Motor neuron (in vitro differentiated cells): Measurements from ENCODE around the gene CCDC12. TPM values are rescaled to one million over a fixed set of nuclear protein-coding genes. Genes with fewer than 3 reads are reported as not detected.

Experiments used
- ATAC-seq, 8 experiments: fragments of 200-7000 bp; cut with Tn5 transposase; replicated peaks in 6 of 8; 2 replicates each; pipeline ENCODE4 v1.8.0; 2021; ENCODE audit warnings: mild to moderate bottlenecking in 8 of 8, moderate library complexity in 8 of 8
- H3K27ac ChIP-seq, 2 donors: fragments of 250-450 bp; sonication (Bioruptor Pico); 2 replicates each; pipeline ENCODE4 v1.9.0; 2021; ENCODE audit warnings: antibody characterized with exemption in 2 of 2, mild to moderate bottlenecking in 2 of 2, moderate library complexity in 1 of 2
- H3K4me1 ChIP-seq, 2 donors: fragments of 250-450 bp; sonication (Bioruptor Pico); replicated peaks in 1 of 2; 2 replicates each; pipeline ENCODE4 v1.6.1; 2021; ENCODE audit warnings: antibody characterized with exemption in 2 of 2, mild to moderate bottlenecking in 2 of 2, moderate library complexity in 1 of 2
- H3K4me3 ChIP-seq, 5 donors: fragments of 250-450 bp; sonication (Bioruptor Pico); 2 replicates each; pipeline ENCODE4 v1.9.0; 2021; ENCODE audit warnings: antibody characterized with exemption in 5 of 5, mild to moderate bottlenecking in 5 of 5, moderate library complexity in 4 of 5
- WGBS, 10 experiments: fragments of 450-650 bp; shearing (Covaris generic); methylation state at CpG; one replicate each; pipeline ENCODE4 v1.0.0; 2022; 5-methylcytosine and 5-hydroxymethylcytosine counted together
- in situ Hi-C, 9 experiments: fragments of 400-800 bp; cut with MboI; loops; one replicate each; pipeline ENCODE4 v1.15.0; 2021; ENCODE audit warnings: low sequenced_read_pairs in 9 of 9, low pct_unique_long_range_greater_than_20kb in 2 of 9; ENCODE audit not compliant: unreplicated experiment in 9 of 9
- total RNA-seq, 8 experiments: library from RNA; unstranded; fragments of 300-600 nt; gene quantifications; 2 replicates each; pipeline versions ENCODE4 v1.2.3 to v1.2.4, GENCODE V29; 2022

The CCDC12 gene
- total RNA-seq, 8 experiments from 2014 or later, result 47.1 to 65.4 (median 53.0) TPM

DNA sequence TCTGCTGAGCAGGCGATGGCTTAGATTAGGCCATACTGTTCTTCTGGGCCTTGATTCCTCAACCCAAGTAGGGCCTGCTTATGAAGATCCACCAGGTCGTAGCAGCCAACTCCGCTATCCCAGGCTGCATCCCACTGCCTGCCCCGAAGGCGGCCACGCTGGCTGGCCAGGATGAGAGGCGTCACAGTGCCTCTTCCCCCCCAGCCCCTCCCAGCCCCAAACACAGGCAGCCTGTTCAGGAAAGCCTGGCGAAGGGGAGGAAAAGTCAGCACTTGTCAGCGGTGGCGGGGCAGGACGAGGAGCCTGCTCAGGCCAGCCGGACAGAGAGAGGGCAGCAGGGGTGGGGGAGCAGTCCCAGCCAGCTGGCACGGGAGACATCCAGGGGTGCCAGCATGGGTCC, 87.8 kb downstream of the CCDC12 start:
- in situ Hi-C loops, result loop anchor here in 6 of 9 experiments (10.0 to 25.0 kb wide), 2 partner anchors 174 to 176 kb away; partner anchors contain the start of genes PRSS50 (in 6 of the 6) and TMIE (in 5 of the 6)
- 52 to 88% (median 75%) methylated on average over 1 to 6 of the region's 13 CpGs; no CpG with 5 or more reads in 5 of the 10 experiments for WGBS, 10 experiments
- Histone ChIP-seq H3K4me1 (peaks cover 23 to 30% of the 10 kb centered on the region in 2 donors), H3K27ac (no peak overlapping the region), H3K4me3 (no peak overlapping the region)
- no peak for ATAC-seq

DNA sequence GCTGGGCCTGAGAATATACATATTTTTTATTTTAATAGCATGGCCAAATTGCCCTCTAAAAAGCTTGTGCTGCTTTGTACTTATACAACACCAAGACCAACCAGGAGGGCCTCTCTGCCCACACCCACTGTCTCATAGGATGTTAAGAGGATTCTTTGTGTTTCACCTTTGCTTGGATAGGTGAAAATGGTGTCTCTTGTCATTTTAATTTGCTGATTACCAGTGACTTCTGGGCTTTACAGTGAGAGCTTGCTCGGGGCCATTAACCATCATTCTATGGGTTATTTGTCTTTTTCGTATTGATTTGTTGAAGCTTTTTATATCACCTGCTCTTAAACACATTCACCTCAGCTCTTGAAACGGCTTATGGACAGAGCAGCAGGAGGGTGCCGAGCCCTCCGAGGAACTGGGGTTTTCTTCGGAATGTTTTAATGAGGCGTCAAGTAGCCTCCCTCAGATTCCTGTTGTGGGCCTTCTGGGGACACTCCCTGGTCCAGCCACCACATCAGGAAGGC, 88.5 kb downstream of the CCDC12 start:
- in situ Hi-C loops, result loop anchor here in 6 of 9 experiments (10.0 to 25.0 kb wide), 2 partner anchors 173 to 176 kb away; partner anchors contain the start of genes PRSS50 (in 6 of the 6) and TMIE (in 5 of the 6)
- no peak overlapping the region for H3K27ac ChIP-seq
- H3K4me3 ChIP-seq, result no peak overlapping the region
- peaks cover 25 to 32% of the 10 kb centered on the region in 2 donors for H3K4me1 ChIP-seq
- 33 to 92% (median 56%) methylated on average over 1 to 6 of the region's 7 CpGs; no CpG with 5 or more reads in 3 of the 10 experiments for WGBS, 10 experiments
- no peak for ATAC-seq

DNA sequence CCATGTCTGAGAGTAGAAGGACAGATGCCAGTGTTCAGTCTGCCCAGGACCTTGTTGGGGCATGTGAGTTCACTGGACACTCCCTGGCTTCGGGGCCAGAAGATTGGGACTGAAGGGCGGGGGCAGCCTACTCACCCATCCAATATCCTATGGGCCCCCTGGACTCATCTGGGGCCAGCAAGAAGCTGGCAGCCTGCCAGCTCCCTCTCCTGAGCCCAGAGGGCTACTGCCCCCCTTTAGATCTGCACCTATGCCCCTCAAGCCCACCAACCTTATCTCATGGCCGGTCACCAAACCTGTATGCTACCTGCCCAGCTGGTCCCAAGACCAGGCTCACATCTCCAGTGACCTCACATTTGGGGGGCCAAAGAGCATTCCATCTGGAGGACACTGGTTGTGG, 90.9 kb downstream of the CCDC12 start:
- H3K27ac ChIP-seq, result no peak overlapping the region
- no peak overlapping the region for H3K4me3 ChIP-seq
- in situ Hi-C loops, result loop anchor here in 6 of 9 experiments (10.0 to 25.0 kb wide), 2 partner anchors 171 to 173 kb away; partner anchors contain the start of genes PRSS50 (in 6 of the 6) and TMIE (in 5 of the 6)
- H3K4me1 ChIP-seq, result peaks cover 19% of the 10 kb centered on the region in 2 donors
- ATAC-seq, result no peak
- WGBS, 10 experiments, result 80 to 100% methylated on average over 1 to 2 of the region's 3 CpGs; no CpG with 5 or more reads in 8 of the 10 experiments

DNA sequence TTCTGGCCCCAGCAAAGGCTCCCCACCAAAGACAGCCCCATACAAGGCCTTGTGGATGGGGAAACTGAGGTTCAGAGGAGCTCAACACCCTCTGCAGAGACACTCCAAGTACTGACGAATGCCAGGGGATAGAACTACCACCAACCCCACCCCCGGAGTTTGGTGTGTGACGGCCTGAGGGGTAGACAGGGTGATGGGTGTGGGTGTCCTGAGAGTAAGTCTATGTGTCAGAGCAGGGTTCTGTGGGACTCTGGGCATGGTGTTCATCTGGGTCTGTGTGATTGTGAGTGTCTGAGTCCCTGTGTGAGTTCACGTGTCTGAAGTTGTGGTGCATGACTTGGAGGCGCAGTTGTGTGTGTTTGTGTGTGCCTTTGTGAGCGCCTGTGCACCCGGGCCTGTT, 91.6 kb downstream of the CCDC12 start:
- H3K27ac ChIP-seq, result no peak overlapping the region
- in situ Hi-C loops, result loop anchor here in 6 of 9 experiments (10.0 to 25.0 kb wide), 2 partner anchors 170 to 173 kb away; partner anchors contain the start of genes PRSS50 (in 6 of the 6) and TMIE (in 5 of the 6)
- H3K4me3 ChIP-seq, result no peak overlapping the region
- WGBS, 10 experiments, result 40 to 90% (median 79%) methylated on average over 1 to 7 of the region's 7 CpGs; no CpG with 5 or more reads in 4 of the 10 experiments
- no peak for ATAC-seq
- H3K4me1 ChIP-seq, result peaks cover 19% of the 10 kb centered on the region in 2 donors

DNA sequence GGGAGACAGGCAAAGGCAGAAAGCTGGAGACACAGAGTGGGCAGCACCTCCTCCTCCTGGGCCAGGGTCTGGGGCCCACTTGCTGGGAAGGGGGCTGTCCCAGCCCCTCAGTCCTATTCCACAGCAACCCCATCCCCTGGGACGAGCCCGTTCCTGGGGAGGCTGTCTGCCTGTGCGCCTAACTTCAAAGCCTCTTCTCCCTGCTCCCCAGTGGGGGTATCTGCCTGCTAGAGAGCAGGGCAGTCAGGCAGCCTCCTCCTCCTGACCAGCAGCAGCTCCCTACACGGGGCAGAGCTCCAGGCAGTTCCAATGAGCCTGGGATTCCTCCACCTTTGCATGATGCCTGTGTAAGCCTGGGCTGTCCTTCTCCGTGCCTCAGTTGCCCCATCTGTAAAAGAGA, 92.1 kb downstream of the CCDC12 start:
- H3K4me3 ChIP-seq, result no peak overlapping the region
- H3K4me1 ChIP-seq, result peaks cover 19% of the 10 kb centered on the region in 2 donors
- WGBS, 10 experiments, result 0 to 55% (median 32%) methylated on average over 1 to 3 of the region's 5 CpGs; no CpG with 5 or more reads in 6 of the 10 experiments
- no peak for ATAC-seq
- no peak overlapping the region for H3K27ac ChIP-seq
- in situ Hi-C loops, result loop anchor here in 6 of 9 experiments (10.0 to 25.0 kb wide), 2 partner anchors 170 to 172 kb away; partner anchors contain the start of genes PRSS50 (in 6 of the 6) and TMIE (in 5 of the 6)

DNA sequence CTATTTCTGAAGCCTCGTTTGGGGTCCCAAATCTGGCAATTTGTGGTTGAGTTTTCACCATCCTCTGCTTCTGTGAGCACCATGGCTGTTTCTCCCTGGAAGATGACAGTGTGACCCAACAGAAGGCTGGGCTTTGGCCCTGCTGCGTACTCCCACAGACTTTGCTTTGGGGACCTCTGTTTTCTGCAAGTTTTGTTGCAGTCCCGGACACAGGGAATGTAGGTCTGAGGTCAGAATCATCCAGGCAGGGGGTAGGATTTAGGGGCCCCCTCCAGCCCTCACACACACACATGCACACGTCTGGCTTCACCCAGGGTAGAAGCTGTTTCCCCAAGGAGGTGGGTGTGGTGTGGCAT, 92.7 kb downstream of the CCDC12 start:
- in situ Hi-C loops, result loop anchor here in 6 of 9 experiments (10.0 to 25.0 kb wide), 2 partner anchors 169 to 172 kb away; partner anchors contain the start of genes PRSS50 (in 6 of the 6) and TMIE (in 5 of the 6)
- Histone ChIP-seq H3K27ac (no peak overlapping the region), H3K4me3 (peak overlapping the region in 4 of 5 donors; percentile 36 to 50 (median 39)), H3K4me1 (peaks cover 19% of the 10 kb centered on the region in 2 donors)
- 0 to 67% (median 0%) methylated on average over 1 to 2 of the region's 4 CpGs; no CpG with 5 or more reads in 5 of the 10 experiments for WGBS, 10 experiments
- ATAC-seq, result no peak

DNA sequence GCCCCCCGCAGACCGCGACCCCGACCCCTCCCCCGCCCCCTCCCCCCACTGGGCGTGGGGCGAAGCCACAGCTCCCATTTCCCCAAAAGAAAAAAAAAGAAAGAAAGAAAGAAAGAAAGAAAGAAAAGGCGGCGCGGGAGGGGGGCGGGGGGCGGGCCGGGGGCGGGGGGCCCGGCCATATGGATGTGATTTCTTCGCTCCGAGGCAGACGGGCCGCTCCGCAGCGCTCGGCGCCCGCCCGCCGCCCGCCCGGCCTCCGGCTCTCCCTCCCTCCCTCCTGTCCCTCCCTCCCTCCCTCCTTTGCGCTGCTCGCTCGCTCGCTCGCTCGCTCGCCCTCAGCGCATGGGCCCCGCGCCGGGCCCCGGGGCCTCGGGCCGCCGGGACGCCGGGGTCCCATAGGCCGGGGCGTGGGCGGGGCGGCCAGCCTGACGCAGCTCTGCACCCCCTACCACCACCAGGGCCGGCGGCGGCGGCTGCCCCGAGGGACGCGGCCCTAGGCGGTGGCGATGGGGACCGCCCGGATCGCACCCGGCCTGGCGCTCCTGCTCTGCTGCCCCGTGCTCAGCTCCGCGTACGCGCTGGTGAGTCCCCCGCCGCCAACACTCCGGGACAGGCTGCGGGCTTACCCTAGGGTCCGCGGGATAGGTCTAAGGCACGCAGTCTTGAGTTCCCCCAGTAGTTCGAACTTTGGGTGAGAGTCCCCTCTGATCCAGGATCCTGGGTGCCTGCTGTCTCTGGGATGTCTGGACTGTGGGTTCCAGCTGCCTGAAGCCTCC, 93.3 kb downstream of the CCDC12 start:
- no peak overlapping the region for H3K27ac ChIP-seq
- in situ Hi-C loops, result loop anchor here in 6 of 9 experiments (10.0 to 25.0 kb wide), 2 partner anchors 168 to 171 kb away; partner anchors contain the start of genes PRSS50 (in 6 of the 6) and TMIE (in 5 of the 6)
- peaks cover 17 to 18% of the 10 kb centered on the region in 2 donors for H3K4me1 ChIP-seq
- peak overlapping the region; percentile 36 to 50 (median 40) for H3K4me3 ChIP-seq
- WGBS, 10 experiments, result 7% methylated on average over 3 of the region's 78 CpGs; no CpG with 5 or more reads in 9 of the 10 experiments
- ATAC-seq, result peak; percentile 29 to 50 (median 46)

DNA sequence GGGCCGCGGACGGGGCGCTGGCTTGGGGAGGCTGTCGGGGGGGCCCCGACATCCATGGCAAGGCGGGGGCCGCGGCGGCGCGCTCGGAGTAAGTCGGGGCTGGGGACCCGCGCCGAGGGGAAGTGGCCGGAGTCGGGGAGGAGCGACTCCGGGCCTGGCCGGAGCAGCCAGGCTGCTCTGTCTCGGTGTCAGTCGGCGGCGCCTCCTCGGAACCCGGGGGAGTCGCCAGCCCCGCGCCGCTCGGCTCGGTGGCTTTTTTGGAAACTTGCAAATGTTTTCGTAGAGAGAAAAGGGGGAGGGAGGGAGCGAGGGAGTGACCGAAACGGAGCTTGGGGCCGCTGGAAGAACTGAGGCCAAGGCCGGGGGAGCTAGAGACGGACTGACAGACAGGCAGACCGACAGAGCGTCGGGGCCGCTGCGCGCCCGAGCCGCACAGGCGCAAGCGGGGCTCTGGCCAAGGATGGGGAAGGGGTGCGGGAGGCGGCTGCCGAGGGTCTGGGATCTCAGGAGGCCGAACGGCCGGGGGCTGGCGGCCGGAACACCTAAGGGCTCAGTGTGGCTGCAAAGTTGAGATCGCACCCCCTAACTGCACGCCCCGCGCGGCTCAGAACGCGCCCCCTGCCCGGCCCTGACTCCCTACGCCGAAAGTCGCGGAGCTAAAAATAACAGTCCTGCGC, 94.0 kb downstream of the CCDC12 start:
- Histone ChIP-seq H3K27ac (no peak overlapping the region), H3K4me1 (peaks cover 12 to 14% of the 10 kb centered on the region in 2 donors), H3K4me3 (peak overlapping the region; percentile 36 to 50 (median 40))
- WGBS, 10 experiments, result 0% methylated on average over 1 of the region's 72 CpGs; no CpG with 5 or more reads in 9 of the 10 experiments
- peak; percentile 39 to 67 (median 58) for ATAC-seq
- in situ Hi-C loops, result loop anchor here in 6 of 9 experiments (10.0 to 25.0 kb wide), 2 partner anchors 168 to 170 kb away; partner anchors contain the start of genes PRSS50 (in 6 of the 6) and TMIE (in 5 of the 6)

DNA sequence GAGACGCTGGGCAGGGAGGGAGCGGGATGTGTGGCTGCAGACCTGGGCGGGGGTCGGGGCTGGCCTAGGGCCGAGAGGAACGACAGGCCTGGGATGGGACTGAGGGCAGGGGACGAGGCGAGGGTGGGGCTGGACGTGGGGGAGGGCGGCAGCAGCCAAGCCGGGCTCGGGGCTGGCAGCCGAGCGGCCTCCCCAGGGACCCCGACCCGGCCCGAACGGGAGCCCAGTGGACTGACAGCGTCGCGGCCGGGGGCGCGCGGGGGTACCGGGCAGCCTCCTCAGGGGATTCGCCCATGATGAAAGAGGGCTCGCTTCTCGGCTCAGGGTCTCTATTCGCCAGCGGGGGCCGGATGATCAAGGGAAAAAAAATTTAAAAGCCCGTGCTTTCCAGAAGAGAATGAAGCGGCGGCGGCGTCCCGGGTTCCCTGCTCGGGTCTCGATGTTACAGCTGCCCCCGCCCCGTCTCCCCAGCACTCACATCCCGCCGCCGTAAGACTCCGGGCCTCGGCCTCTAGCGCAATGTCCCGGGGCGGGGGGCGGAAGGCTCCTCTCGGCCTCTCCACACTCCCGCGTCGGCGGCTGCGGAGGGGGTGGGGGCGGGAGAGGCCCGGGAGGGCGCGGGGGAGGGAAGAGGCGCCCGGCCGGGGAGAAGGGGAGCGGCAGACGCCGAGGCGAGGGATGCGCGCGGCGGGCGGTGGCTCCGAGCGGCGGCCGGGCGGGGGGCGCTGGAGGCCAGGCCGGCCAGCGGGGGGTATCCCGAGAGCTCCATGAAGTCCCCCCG, 94.8 kb downstream of the CCDC12 start:
- in situ Hi-C loops, result loop anchor here in 6 of 9 experiments (10.0 to 25.0 kb wide), 2 partner anchors 167 to 169 kb away; partner anchors contain the start of genes PRSS50 (in 6 of the 6) and TMIE (in 5 of the 6)
- H3K4me1 ChIP-seq, result peaks cover 12 to 14% of the 10 kb centered on the region in 2 donors
- H3K4me3 ChIP-seq, result peak overlapping the region; percentile 36 to 50 (median 40)
- no CpG with 5 or more reads among the region's 83 CpGs for WGBS, 10 experiments
- H3K27ac ChIP-seq, result peak overlapping the region in 1 of 2 donors; percentile 0
- ATAC-seq, result peak; percentile 8 to 75 (median 68)

DNA sequence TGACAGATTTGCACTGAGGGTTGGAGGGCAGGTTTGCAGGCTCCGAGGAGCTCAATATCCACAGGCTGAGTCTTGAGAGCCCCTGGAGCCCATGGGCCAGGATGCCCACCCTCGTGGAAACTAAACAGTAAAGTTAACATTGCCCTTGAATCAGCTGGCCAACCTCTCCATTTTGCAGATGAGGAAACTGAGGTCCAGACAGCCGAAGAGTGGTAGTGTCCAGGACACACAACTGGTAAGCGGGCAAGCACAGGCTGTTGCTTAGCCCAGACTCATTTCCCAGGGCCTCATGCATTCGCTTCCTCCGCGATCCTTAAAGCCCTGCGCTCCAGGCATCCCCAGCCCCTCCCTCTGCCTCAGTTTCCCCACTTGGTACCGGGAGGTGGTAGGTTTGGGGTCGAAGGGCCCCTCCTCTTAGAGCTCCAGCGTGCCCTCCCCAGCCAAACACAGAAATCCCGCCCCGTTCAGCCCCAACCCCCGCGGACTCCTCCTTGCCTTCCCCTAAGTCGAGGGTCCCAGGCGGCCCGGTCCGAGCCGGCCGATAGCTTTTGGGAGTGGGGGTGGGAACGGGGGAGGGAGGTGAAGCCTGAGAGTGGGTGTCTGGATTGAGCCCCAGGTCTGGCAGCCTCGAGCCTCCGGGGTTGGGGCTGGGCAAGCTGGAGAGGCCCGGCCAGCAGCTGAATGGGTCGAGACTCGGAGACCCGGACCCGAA, 95.5 kb downstream of the CCDC12 start:
- H3K4me3 ChIP-seq, result peak overlapping the region in 3 of 5 donors; percentile 37 to 50 (median 41)
- in situ Hi-C loops, result loop anchor here in 6 of 9 experiments (10.0 to 25.0 kb wide), 2 partner anchors 166 to 169 kb away; partner anchors contain the start of genes PRSS50 (in 6 of the 6) and TMIE (in 5 of the 6)
- peaks cover 12 to 14% of the 10 kb centered on the region in 2 donors for H3K4me1 ChIP-seq
- 40 to 73% (median 64%) methylated on average over 2 to 3 of the region's 29 CpGs; no CpG with 5 or more reads in 6 of the 10 experiments for WGBS, 10 experiments
- H3K27ac ChIP-seq, result no peak overlapping the region
- no peak for ATAC-seq
